ENCODE data around the gene VAMP2. TPM values are rescaled to one million over a fixed set of nuclear protein-coding genes. Genes with fewer than 3 reads are reported as not detected.

The VAMP2 gene
- total RNA-seq, 2 donors from 2014 or later = 32.1 to 32.2 TPM

DNA sequence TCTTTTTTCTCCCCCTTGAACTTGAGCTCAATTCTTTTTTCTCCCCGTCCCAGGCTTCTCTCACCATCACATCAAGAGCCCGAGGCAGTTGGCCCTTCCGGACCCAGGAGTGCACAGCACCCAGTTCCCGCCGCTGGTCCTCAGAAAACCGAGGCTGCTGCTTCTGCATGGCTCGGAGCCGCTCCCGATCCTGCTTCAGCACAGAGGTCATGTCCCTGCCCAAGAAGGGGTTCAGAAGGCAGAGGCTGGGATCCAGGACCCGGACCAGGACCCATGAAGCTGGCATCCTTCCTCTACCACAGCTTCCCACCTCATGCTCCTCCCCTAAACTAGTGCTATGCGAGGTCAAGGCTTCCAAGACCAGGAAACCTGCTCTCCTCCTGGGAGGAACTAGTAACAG, 21.0 kb downstream of the VAMP2 start:
- peak; percentile 42 for DNase-seq
- Mint-ChIP-seq H3K27ac (no peak overlapping the region), H3K9me3 (no peaks in the 10 kb centered on the region), H3K4me3 (no peak overlapping the region), H3K27me3 (ENCODE audit: insufficient read depth) (no peaks in the 10 kb centered on the region), H3K4me1 (no peaks in the 10 kb centered on the region), H3K36me3 (ENCODE audit: low read depth) (peaks cover 50% of the 10 kb centered on the region)
- Histone ChIP-seq H3K4me3 (ENCODE audit: low read length) (no peak overlapping the region), H3K9me3 (ENCODE audit: control insufficient read depth, low read length) (no peaks in the 10 kb centered on the region), H3K27me3 (ENCODE audit: control insufficient read depth, insufficient read depth, low read length, poor library complexity, severe bottlenecking) (peaks cover 8% of the 10 kb centered on the region), H3K9ac (ENCODE audit: extremely low read depth, low read length, poor library complexity, severe bottlenecking) (no peak overlapping the region), H3K27ac (ENCODE audit: low read depth, low read length) (no peak overlapping the region), H3K4me1 (ENCODE audit: control insufficient read depth, insufficient read depth, low read length) (no peaks in the 10 kb centered on the region), H3K36me3 (ENCODE audit: control insufficient read depth, insufficient read depth, low read length) (peaks cover 45% of the 10 kb centered on the region)
- TF ChIP-seq, protein P1, sequence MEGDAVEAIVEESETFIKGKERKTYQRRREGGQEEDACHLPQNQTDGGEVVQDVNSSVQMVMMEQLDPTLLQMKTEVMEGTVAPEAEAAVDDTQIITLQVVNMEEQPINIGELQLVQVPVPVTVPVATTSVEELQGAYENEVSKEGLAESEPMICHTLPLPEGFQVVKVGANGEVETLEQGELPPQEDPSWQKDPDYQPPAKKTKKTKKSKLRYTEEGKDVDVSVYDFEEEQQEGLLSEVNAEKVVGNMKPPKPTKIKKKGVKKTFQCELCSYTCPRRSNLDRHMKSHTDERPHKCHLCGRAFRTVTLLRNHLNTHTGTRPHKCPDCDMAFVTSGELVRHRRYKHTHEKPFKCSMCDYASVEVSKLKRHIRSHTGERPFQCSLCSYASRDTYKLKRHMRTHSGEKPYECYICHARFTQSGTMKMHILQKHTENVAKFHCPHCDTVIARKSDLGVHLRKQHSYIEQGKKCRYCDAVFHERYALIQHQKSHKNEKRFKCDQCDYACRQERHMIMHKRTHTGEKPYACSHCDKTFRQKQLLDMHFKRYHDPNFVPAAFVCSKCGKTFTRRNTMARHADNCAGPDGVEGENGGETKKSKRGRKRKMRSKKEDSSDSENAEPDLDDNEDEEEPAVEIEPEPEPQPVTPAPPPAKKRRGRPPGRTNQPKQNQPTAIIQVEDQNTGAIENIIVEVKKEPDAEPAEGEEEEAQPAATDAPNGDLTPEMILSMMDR (conservative IDR thresholded peaks at IDR 0.05) = no peak
- WGBS, 2 experiments (ENCODE audit: insufficient coverage in 1 of 2, insufficient read length in 1 of 2) = 94 to 95% methylated on average over 9 to 11 of the region's 11 CpGs

DNA sequence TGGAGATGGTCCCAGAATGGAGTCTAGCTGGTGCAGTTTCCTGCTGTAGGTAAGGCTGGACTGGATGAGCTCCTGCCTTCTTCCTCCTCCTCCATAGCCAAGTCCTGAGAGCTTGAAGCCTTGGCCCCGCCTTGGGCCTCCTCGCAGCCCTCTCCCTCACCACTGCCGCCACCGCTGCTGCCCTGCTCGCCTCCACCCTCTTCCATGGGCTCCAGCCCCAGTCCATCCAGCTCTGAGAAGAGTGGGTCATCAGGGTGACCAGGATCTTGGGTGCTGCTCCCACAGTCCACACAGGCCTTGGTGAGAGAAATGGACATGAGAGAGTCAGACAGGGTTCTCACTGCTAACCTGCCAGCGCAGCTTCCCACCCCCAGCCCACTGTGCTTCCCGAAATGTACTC, 21.7 kb downstream of the VAMP2 start:
- DNase-seq = no peak
- Mint-ChIP-seq H3K4me1 (no peaks in the 10 kb centered on the region), H3K4me3 (no peak overlapping the region), H3K9me3 (no peaks in the 10 kb centered on the region), H3K27ac (no peak overlapping the region), H3K36me3 (ENCODE audit: low read depth) (peaks cover 43% of the 10 kb centered on the region), H3K27me3 (ENCODE audit: insufficient read depth) (no peaks in the 10 kb centered on the region)
- peaks cover 14% of the 10 kb centered on the region for H3K27me3 ChIP-seq (ENCODE audit: control insufficient read depth, insufficient read depth, low read length, poor library complexity, severe bottlenecking)
- no peak overlapping the region for H3K27ac ChIP-seq (ENCODE audit: low read depth, low read length)
- TF ChIP-seq, protein P1 (conservative IDR thresholded peaks at IDR 0.05) = no peak
- H3K4me3 ChIP-seq (ENCODE audit: low read length) = no peak overlapping the region
- H3K36me3 ChIP-seq (ENCODE audit: control insufficient read depth, insufficient read depth, low read length) = peaks cover 38% of the 10 kb centered on the region
- no peak overlapping the region for H3K9ac ChIP-seq (ENCODE audit: extremely low read depth, low read length, poor library complexity, severe bottlenecking)
- no peaks in the 10 kb centered on the region for H3K4me1 ChIP-seq (ENCODE audit: control insufficient read depth, insufficient read depth, low read length)
- H3K9me3 ChIP-seq (ENCODE audit: control insufficient read depth, low read length) = no peaks in the 10 kb centered on the region
- 93 to 100% methylated on average over 1 to 7 of the region's 7 CpGs for WGBS, 2 experiments (ENCODE audit: insufficient coverage in 1 of 2, insufficient read length in 1 of 2)

DNA sequence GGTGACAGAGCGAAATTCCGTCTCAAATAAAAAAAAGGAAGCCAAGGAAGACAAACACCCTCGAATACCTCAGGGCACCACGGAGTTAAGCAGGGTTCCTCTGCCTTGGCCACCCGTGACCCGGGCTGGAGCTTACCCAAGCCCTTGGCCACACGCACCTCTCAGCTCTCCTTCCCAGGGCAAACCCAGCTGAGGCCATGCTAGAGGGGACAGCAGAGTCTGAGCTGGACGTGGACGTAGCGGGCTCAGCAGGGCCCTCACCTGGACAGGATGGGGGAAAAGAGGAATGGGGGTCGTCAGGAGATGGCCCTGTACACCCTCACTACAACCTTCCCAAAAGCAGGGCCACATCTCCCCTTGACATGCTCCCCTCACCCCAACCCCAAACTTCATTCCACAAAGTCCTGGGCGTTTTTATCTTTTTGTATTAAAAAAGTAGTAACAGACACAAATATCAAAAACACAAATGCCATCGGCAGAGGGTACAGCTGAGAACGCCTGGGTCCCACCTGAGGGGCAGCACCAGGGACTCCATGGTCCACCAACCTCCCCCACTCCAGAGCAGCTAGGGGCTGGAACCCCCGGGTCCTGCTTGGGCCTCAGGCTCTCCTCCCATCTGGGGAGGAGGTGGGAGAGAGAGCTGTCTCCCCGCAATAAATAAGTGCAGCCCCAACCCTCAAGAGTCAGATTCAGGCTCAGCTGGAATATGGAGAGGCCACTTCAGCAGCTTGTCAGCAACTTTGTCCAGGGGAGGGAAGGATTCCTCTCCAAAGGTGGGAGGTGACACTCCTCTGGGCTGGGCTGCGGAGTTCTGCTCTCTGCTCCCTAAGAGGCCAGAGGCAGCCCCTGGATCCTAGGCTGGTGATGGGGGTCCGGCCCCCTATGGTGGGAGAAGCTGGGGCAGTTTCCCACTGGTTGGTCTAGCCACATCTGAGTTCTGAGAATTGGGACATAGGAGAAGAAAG, 22.4 kb downstream of the VAMP2 start:
- Histone ChIP-seq H3K9me3 (ENCODE audit: control insufficient read depth, low read length) (no peaks in the 10 kb centered on the region), H3K4me1 (ENCODE audit: control insufficient read depth, insufficient read depth, low read length) (no peaks in the 10 kb centered on the region), H3K27me3 (ENCODE audit: control insufficient read depth, insufficient read depth, low read length, poor library complexity, severe bottlenecking) (peaks cover 14% of the 10 kb centered on the region), H3K4me3 (ENCODE audit: low read length) (no peak overlapping the region), H3K27ac (ENCODE audit: low read depth, low read length) (no peak overlapping the region), H3K36me3 (ENCODE audit: control insufficient read depth, insufficient read depth, low read length) (peaks cover 31% of the 10 kb centered on the region), H3K9ac (ENCODE audit: extremely low read depth, low read length, poor library complexity, severe bottlenecking) (no peak overlapping the region)
- no peak overlapping the region for H3K4me3 Mint-ChIP-seq
- WGBS, 2 experiments (ENCODE audit: insufficient coverage in 1 of 2, insufficient read length in 1 of 2) = 93 to 94% methylated on average over 13 to 16 of the region's 18 CpGs
- H3K27ac Mint-ChIP-seq = no peak overlapping the region
- no peak for DNase-seq
- H3K9me3 Mint-ChIP-seq = no peaks in the 10 kb centered on the region
- H3K27me3 Mint-ChIP-seq (ENCODE audit: insufficient read depth) = no peaks in the 10 kb centered on the region
- H3K36me3 Mint-ChIP-seq (ENCODE audit: low read depth) = peaks cover 38% of the 10 kb centered on the region
- no peaks in the 10 kb centered on the region for H3K4me1 Mint-ChIP-seq
- TF ChIP-seq, protein P1 (conservative IDR thresholded peaks at IDR 0.05) = no peak

All from endodermal cell (in vitro differentiated cells).